HG03575 (cell line): ENCODE data around the gene CYP46A1.
A peak's percentile ranks its signal among the peaks of the same experiment; 100 is the strongest.
"Not testable (repeated sequence)": the region's sequence is repeated elsewhere in the genome, so short reads cannot be mapped to it uniquely, and the experiment has no call there.

Source experiments
- ATAC-seq: cut with Tn5 transposase; IDR thresholded peaks from one replicate; pipeline ENCODE4 v1.9.1; 2021; ENCODE audit not compliant: unreplicated experiment, insufficient number of reproducible peaks, low FRiP score; ENCODE audit errors: extremely low read depth

The CYP46A1 gene

DNA sequence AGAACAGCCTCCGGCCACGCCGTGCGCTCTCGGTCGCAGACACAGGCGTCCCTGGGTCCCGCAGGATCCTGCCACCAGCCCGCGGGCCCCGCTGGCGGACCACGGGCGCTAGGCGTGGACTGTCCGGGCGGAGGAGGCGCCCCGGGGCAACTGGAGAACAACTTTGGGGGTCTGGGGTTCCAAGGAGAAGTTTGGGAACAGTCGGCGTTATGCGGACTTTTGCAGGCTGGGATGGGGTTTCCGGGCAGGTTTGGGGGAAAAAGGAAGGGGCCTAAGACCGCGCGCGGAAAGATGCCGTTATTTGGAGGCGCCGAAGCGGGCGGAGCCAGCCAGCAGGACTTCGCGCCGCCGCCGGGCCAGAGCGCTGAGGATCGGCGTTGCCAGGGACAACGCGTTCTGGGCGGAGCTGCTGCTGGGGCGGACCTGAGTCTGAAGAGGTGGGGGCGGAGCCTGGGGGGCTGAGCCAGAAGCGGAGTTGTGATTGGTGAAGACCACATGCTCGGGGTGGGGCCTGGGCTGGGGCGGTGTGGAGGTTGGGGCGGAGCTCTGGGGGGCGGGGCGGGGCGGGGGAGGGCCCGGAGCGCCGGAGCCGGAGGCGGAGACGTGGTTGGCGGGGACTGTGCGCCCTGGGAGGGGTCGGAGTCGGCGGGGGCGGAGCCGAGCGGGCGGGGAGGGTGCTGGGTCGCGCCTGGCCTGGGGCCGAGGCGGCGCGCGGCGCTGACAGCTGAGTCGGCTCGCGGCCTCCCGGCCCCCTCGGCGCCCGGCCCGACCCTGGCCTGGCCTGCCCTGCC is at the start of gene CYP46A1:
CYP46A1 (plus strand) TSS at position 680 of the 791 bp plus-strand sequence. CDS start 120 bp downstream, outside the sequence.
- ATAC-seq: peak; percentile 90

DNA sequence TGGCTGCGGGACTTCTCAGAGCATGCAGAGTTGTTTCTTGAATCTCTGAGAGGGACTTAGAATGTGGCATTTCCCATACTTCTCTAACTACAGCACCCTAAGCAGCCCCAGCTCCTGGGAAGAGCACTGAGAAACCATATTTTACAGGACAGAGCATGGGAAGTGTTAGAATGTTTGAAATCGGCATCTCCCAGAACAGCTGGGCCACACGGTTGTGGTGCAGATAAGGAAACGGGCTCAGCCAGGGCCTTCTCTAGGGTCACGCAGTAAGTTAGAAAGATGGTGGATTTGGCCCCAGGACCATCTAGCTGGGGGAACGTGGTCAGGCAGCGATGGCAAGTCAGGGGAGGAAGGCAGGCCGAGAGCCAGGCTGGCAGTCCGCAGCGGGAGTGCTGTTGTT is 49.7 kb upstream of the CYP46A1 start:
- ATAC-seq: no peak

DNA sequence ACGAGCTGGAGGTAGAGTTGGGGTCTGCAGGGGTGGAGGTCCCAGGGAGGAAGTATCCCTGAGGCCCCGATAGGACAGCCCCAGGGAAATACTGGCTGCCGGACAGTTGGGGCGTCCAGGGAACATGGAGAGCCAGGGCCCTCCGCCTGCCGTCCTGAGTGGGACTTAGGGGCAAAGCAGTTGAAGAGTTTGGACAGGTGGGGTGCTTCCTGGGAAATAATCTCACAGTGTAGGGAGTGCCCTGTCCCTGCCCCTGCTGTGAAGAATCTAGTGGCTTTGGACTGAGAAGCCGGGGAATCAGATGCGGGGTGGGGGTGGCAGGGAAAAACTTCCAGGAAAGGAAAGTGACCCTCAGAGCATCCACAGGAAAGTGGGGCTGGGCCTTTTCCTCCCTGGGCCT is 49.0 kb upstream of the CYP46A1 start:
- ATAC-seq: no peak

DNA sequence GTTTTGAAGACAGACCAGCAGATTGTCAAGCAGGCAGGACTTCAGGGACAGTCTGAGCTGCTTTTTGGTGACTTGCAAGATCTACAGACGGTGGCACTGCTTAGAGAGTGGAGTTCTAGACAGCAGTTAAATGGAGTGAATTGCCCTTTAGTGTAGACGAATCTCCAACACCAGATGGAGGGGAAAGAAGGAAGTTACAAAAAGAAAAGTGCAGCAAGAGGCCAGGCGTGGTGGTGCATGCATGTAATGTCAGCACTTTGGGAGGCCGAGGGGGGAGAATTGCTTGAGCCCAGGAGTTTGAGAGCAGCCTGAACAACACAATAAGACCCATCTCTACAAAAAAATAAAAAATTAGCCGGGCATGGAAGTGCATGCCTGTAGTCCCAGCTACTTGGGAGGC is 47.6 kb upstream of the CYP46A1 start:
- no peak for ATAC-seq

DNA sequence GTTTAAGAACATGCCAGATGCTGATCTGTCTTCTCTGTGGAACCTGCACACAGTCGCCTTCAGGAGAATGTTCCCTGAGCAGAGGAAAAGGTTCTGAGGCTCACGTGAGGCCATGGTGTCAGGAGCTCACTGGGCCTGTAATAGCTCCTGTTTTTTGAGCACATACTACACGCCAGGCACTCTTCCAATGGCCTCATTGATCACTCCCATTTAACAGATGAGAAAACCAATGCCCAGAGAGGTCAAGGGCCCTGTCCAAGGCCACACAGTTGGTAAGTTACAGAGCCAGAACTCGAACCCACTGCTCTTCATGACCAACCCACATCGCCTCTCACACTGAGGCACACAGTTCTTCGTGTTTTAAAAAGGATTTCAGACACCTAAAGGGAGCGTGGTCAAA is 46.5 kb upstream of the CYP46A1 start:
- no peak for ATAC-seq

DNA sequence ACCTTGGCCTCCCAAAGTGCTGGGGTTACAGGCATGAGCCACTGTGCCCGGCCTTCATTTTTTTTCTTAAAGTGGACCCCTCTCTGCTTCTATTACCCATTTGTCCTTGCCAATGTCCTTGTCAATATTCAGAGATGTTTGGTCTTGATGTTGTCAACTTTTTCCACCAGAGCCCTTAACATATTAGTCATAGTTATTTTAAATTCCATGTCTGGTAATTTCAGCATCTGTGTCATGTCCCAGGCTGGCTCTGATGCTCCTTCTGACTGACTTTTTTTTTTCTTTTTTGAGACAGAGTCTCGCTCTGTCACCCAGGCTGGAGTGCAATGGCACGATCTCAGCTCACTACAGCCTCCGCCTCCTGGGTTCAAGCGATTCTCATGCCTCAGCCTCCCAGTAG is 41.3 kb upstream of the CYP46A1 start:
- not testable (repeated sequence) for ATAC-seq

DNA sequence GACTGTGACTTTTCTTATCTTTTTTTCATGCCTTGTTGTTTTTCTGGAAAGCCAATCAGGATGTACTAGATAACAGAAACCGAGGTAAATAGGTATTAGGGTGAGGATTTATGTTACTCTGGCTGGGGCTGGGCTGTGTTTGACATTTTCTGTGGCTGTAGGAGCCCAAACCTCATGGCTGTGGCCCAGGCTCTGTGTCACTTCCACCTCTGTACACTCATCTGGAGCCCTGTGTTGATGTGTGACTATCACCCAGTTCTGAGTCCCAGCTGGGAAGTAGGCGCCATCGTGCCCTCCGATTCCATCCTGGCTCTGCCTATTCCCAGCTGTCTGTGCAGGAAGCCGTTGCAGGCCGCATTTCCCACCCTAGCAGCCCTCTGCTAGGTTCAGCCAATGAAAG is 40.8 kb upstream of the CYP46A1 start:
- no peak for ATAC-seq

DNA sequence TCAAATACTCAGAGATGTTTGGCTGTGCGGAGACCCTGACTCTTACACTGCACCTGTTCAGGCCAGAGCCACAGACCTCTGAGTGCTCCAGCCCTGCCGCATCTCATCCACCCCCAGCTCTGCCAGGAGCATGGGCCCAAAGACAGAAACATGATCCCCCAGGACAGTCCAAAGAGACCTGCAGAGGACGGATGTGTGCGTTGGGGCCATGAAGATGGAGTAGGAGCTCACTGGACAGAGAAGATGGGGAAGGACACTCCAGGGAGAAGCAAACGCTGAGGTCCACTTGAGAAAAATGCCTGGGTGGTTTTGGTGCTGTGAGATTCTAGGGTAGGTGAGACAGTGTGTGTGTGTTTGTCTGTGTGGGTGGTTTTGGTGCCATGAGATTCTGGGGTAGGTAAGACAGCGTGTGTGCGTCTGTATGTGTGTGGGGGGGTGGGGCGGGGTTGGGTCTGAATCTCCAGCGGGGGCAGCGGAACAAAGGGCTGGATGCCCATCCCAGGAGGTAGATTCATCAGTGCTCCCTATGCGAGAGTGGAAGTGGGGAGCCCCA is 40.0 kb upstream of the CYP46A1 start:
- no peak for ATAC-seq

DNA sequence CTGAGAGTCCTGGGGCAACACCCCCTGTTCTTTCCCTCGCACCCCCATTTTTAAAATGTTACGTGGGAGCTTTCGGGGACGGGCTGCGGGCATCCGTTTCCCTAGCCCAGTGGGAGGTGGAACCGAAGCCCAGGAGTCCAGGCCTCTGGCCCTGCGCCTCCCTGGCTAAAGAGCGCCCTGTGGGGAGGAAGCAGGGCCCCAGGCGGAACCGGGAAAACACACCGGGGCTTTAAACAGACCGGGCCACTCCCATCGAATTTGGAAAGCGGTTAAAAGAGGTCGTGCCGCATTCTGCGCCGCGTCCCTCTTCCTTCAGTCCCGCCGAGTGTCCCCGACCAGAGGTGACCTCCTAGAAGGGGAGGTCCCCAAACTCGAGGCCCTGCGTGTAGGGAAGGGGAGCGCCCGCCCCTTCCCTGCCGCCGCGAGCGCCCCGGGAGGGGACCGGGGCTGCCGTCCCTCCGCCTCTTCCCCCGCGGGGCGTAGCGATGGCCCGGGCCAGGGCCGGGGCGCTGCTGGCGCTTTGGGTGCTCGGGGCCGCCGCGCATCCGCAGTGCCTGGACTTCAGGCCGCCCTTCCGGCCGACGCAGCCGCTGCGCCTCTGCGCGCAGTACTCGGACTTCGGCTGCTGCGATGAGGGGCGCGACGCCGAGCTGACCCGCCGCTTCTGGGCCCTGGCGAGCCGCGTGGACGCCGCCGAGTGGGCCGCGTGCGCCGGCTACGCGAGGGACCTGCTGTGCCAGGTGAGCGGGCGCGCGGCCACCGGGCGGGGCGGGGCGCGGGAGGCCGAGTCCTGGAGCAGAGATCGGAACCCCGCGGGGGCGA is 39.2 kb upstream of the CYP46A1 start, which contains the start of gene HHIPL1:
HHIPL1 (plus strand) TSS at position 407 of the 822 bp plus-strand sequence; CDS start at position 486, 79 bp downstream.
- no peak for ATAC-seq

DNA sequence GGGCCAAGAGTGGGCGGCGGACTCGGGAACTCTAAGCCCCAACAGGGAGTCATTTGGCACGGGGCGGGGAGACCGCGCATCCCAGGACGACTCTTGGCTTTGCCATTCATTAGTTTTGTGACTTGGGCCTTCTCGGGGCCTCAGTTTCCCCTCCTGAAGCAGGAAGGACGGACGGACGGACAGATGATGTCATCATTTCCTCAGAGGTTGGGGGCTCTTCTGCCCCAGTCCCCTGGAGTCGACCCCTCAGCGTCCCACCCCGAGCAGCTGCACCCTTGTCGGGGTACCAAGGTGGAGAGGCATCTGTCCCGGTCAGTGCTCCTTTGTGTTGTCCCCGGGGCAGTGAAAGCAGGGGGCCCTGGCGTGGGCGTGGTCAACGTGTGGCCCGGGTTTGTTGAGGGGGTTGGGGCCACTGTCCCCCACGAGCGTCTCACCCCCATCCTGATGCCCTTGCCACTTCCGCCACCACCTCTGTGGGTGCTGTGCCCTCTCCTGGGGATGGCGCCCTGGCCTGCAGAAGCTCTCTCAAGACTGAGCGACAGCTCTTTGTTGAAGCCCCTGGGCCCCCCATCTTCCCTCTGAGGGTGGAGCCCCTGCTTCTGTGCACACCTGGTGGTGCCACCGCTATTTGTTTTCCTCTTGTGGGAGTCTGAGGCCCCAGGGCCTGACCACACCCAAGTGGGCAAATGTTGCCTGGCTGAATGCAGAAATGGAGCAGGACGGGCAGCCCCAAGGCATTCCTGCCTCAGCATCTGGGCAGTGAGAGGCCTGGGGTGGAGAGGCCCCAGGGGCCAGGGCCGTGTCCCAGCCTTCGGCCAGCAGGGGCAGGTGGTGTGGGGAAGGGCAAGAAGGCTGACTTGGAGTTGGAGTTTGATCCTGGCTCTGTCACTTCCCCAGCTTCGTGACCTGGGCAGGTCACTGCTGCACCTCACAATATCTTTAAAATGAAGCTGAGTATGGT is 38.3 kb upstream of the CYP46A1 start:
- ATAC-seq: no peak

DNA sequence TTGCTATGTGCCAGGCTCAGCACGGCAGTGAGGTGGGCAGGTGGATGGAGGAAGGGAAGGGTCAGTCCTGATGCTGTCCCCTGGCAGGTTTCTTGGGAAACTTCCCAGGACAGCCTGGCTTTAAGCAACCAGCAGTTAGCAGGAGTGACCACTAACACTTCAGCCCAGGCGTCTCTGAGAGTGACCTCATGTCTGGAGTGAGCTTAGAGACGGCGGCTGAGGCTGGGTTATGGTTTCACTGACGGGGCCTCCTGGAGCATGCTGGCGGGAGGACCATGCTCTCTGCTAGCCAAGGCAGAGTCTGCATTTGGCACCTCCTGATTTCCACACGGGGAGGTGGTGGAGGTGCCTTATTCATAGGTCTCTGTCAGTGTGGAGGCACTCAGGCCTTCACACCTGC is 36.7 kb upstream of the CYP46A1 start:
- ATAC-seq: no peak

DNA sequence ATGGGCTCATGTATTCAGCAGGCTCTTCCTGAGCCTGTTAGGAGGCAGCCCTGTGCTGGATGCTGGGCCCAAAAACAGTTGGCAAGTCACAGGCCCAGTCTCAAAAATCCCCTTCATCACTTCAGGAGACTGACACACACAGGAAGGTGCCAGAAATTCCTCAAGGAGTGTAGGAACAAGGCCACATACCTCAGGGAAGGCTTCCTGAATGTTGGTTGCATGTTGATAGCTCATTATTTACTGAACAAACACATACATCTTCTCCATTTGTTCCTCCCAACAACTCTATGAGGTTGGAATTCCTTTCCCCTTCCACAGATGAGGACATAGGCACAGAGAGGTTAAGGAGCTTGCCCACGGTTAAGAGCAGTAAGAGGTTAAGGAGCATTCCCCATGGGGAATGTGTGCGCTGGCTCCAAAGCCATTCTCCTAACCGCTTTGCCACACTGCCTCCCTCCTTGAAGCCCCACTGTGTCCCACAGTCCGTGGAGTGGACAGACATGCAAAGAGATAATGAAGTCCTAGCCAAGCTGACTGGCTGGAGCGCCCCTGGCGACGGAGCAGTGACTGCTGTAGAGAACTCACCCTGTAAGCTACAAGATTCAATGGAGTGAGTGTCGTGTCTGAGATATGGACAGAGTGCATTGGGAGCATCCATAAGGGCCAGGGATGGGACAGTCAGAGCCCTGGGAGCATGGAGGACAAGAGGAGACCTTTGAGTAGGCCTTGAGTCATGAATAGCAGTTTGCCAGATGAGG is 35.9 kb upstream of the CYP46A1 start:
- no peak for ATAC-seq

DNA sequence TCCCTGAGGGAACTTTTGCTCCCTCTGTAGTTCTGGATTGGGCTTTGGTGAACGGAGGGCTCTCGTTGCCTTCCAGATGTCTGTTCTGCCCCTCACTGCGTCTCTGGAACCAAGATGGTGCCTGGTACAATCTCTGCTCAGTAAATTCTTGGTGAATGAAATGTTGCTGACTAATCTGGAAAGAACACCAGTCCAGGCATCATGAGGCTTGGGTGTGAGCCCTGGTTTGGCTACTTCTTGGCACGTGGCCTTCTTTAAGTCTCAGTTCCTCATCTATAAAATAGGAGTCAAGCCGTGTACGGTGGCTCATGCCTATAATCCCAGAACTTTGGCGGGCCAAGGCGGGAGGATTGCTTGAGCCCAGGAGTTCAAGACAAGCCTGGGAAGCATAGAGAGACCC is 34.9 kb upstream of the CYP46A1 start:
- ATAC-seq: no peak

DNA sequence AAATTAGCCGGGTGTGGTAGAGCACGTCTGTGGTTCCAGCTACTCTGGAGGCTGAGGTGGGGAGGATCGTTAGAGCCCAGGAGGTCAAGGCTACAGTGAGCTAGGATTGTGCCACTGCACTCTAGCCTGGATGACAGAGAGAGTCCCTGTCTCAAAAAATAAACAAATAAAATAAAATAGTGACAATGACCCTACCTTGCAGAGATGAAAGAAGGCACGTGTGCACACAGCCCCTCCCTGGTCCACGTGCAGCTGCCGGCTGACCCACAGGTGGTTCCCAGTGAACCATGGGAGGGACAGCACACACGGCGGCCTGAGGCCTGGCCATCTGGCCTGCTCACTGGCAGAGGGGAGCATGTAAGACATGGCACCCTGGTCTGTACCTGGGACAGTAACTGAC is 34.5 kb upstream of the CYP46A1 start:
- ATAC-seq: no peak

DNA sequence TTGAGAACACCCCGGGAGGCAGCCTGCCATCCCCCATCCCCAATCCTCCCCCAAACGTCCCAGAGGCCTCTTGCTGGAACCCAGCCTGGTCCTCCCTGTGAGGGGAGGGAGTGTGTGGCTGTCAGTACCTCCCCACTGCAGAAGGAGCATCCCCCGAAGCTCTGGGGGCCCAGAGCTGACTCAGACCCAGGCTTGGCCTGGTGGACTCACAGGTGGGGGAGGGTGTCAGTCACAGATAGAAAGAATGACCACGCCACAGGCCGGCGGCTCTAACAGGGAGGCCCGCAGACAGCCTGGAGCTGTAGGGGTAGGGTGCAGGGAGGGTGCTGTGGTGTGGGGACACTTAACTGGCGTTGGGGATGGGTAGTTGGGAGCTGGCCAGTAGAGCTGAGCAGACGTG is 33.9 kb upstream of the CYP46A1 start:
- no peak for ATAC-seq

DNA sequence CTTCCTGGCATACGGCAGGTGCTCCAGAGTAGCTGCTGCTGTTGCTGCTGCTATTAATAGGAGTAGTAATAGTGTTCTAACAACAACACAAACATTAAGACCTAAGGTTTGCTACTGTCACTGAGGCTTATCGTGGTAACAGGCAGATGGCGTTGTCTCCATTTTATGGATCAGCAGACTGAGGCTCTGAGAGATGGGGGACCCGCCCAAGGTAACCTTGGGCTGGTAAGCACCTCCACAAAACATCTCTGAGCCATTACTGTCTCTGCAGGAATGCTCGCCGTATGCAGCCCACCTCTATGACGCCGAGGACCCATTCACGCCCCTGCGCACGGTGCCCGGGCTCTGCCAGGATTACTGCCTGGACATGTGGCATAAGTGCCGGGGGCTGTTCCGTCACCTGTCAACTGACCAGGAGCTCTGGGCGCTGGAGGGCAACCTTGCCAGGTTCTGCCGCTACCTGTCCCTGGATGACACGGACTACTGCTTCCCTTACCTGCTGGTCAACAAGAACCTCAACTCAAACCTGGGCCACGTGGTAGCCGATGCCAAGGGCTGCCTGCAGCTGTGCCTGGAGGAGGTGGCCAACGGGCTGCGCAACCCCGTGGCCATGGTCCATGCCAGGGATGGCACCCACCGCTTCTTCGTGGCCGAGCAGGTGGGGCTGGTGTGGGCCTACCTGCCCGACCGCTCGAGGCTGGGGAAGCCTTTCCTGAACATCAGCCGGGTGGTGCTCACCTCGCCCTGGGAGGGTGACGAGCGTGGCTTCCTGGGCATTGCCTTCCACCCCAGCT is 31.9 kb upstream of the CYP46A1 start:
- ATAC-seq: no peak

DNA sequence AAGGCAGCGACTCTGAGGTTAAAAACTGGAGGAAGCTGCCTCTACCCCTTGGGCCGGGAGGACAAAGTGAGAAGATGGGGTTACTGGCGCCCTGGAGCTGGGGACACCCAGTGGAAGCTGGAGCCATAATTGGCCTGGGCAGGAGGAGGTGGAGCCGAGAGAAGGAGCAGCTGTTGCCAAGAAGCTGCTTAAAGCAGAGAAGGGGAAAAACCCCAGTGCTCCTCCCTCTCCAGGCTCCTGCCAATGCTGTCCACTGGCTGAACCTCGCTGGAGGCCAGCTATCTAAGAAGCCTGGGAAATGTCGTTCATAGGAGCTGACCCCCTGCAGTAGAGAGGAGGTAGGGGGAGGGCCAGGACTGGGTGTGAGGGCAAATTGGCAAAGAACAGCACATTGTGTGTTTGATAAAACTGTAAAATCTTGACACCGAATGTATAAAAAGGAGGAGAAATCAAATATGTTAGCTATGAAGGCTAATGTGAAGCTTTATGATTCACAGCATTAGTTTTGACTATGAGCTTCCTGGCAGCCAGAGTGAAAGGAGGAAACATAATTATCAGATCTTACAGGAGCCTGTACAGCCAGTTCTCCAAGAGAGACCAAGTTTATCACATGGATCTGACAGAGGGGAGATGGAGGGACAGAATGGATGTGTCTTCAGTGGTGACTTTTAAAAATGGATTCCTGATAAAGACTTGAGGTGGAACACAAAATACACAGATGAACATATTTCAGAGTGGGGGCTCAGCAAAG is 29.7 kb upstream of the CYP46A1 start:
- no peak for ATAC-seq
